Lower leg skin (tissue), 3 donors: Measurements from ENCODE around the gene ASTN1.

Source experiments
- POLR2A ChIP-seq, 2 donors: fragments of 450-650 bp; IDR thresholded peaks; one replicate each; pipeline ENCODE4 v1.6.1; 2016 to 2017; ENCODE audit warnings: antibody characterized with exemption in 2 of 2, mild to moderate bottlenecking in 1 of 2, moderate library complexity in 1 of 2
- TF ChIP-seq, protein P1 (sequence below), 3 donors: fragments of 450-650 bp; IDR thresholded peaks; one replicate each; pipeline ENCODE4 v1.5.1; 2016; ENCODE audit warnings: antibody characterized with exemption in 3 of 3, mild to moderate bottlenecking in 3 of 3, moderate library complexity in 2 of 3

GRCh38 chr1:176838276-176838995 is 326.1 kb downstream of the ASTN1 start:
- no peak for TF ChIP-seq POLR2A (IDR thresholded peaks at IDR 0.05)
- TF ChIP-seq, protein P1, sequence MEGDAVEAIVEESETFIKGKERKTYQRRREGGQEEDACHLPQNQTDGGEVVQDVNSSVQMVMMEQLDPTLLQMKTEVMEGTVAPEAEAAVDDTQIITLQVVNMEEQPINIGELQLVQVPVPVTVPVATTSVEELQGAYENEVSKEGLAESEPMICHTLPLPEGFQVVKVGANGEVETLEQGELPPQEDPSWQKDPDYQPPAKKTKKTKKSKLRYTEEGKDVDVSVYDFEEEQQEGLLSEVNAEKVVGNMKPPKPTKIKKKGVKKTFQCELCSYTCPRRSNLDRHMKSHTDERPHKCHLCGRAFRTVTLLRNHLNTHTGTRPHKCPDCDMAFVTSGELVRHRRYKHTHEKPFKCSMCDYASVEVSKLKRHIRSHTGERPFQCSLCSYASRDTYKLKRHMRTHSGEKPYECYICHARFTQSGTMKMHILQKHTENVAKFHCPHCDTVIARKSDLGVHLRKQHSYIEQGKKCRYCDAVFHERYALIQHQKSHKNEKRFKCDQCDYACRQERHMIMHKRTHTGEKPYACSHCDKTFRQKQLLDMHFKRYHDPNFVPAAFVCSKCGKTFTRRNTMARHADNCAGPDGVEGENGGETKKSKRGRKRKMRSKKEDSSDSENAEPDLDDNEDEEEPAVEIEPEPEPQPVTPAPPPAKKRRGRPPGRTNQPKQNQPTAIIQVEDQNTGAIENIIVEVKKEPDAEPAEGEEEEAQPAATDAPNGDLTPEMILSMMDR (IDR thresholded peaks at IDR 0.05), result no peak
